Keratinocyte (primary cell): ENCODE data around the gene AGFG1.

ENCODE experiments used
- EZH2 ChIP-seq: IDR thresholded peaks from one replicate; pipeline ENCODE4 v1.6.1; 2012; ENCODE audit warnings: inconsistent platforms, mild to moderate bottlenecking, low read length, moderate library complexity
- TF ChIP-seq, protein P1 (sequence below), 3 experiments: IDR thresholded peaks in 1 of 3; conservative IDR thresholded peaks in 1 of 3; optimal IDR thresholded peaks in 1 of 3; 2 replicates in 2 of 3; 3 replicates in 1 of 3; pipeline versions ENCODE3 to v1.5.1; 2011; ENCODE audit warnings: low read length in 3 of 3, mild to moderate bottlenecking in 3 of 3, moderate library complexity in 2 of 3, control low read depth in 1 of 3, inconsistent platforms in 1 of 3; ENCODE audit not compliant: insufficient read depth in 2 of 3; ENCODE audit errors: extremely low read depth in 1 of 3

DNA sequence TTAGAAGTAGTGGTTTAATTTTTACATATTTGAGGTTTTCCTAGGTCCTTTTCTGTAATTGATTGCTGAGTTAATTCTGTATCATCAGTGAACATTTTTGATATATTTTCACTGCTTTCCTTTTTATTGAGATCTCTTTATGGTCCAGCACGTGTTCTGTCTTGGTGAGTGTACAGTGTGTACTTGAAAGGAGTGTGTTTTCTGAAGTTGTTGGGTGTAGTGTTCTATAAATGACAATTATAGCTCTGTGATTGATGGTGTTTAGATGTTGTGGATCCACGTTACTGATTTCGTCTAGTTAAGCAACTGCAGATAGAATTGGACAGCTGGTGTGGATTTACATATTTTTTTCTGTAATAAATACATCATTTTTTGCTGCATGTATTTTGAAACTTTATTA is 32.7 kb downstream of the AGFG1 start:
- TF ChIP-seq, protein P1, sequence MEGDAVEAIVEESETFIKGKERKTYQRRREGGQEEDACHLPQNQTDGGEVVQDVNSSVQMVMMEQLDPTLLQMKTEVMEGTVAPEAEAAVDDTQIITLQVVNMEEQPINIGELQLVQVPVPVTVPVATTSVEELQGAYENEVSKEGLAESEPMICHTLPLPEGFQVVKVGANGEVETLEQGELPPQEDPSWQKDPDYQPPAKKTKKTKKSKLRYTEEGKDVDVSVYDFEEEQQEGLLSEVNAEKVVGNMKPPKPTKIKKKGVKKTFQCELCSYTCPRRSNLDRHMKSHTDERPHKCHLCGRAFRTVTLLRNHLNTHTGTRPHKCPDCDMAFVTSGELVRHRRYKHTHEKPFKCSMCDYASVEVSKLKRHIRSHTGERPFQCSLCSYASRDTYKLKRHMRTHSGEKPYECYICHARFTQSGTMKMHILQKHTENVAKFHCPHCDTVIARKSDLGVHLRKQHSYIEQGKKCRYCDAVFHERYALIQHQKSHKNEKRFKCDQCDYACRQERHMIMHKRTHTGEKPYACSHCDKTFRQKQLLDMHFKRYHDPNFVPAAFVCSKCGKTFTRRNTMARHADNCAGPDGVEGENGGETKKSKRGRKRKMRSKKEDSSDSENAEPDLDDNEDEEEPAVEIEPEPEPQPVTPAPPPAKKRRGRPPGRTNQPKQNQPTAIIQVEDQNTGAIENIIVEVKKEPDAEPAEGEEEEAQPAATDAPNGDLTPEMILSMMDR (optimal IDR thresholded peaks at IDR 0.05 in 1 of 3, IDR thresholded peaks at IDR 0.05 in 1 of 3, conservative IDR thresholded peaks at IDR 0.05 in 1 of 3; ENCODE audit: extremely low read depth in 1 of 3, insufficient read depth in 2 of 3, low read length in 3 of 3) = no peak
- TF ChIP-seq EZH2 = no peak
